Colonic mucosa (tissue), 4 donors: ENCODE data around the gene DMTF1. TPM values are rescaled to one million over a fixed set of nuclear protein-coding genes. Genes with fewer than 3 reads are reported as not detected.

Source experiments
- DNase-seq: peaks from one replicate; pipeline ENCODE4 v3.0.0-alpha.2; 2020
- H3K27ac ChIP-seq: fragments of 200-600 bp; one replicate; pipeline ENCODE4 v1.8.0; 2021
- H3K27me3 ChIP-seq: fragments of 200-600 bp; one replicate; pipeline ENCODE4 v1.8.0; 2021
- H3K36me3 ChIP-seq: fragments of 200-600 bp; one replicate; pipeline ENCODE4 v1.8.0; 2021
- H3K4me1 ChIP-seq: fragments of 200-600 bp; one replicate; pipeline ENCODE4 v1.8.0; 2021; ENCODE audit warnings: mild to moderate bottlenecking
- H3K4me3 ChIP-seq: fragments of 200-600 bp; one replicate; pipeline ENCODE4 v1.8.0; 2021
- H3K9ac ChIP-seq, 2 donors: one replicate each; pipeline ENCODE4 v1.7.0; 2013; ENCODE audit warnings: control low read depth in 2 of 2, low read depth in 2 of 2, low read length in 2 of 2
- H3K9me3 ChIP-seq: fragments of 200-600 bp; one replicate; pipeline ENCODE4 v1.8.0; 2021
- intact Hi-C: fragments of 100-400 bp; cut with DNase I; formaldehyde crosslinking; loops from one replicate; pipeline ENCODE4 v1.14.1; 2022
- total RNA-seq, 2 donors: library from RNA; stranded (reverse); fragmentation: NEBNext Ultra II Directional in 1 of 2; extraction: Animal tissue kit (Norgen Biotek cat#: 25700) in 1 of 2; gene quantifications; one replicate each; pipeline ENCODE4 v1.2.1, GENCODE V29; 2021
- TF ChIP-seq, protein P1 (sequence below): fragments of 200-600 bp; IDR thresholded peaks from one replicate; pipeline ENCODE4 v1.8.0; 2022; ENCODE audit warnings: antibody characterized with exemption, mild to moderate bottlenecking
- donor health status: healthy.
- donor health status: DM: no; HTN: no; CAD: no.
- donor health status: DM: no; HTN: no; CAD: no.

Gene DMTF1
- total RNA-seq, 2 donors from 2014 or later: 44.4 to 66.0 TPM

DNA sequence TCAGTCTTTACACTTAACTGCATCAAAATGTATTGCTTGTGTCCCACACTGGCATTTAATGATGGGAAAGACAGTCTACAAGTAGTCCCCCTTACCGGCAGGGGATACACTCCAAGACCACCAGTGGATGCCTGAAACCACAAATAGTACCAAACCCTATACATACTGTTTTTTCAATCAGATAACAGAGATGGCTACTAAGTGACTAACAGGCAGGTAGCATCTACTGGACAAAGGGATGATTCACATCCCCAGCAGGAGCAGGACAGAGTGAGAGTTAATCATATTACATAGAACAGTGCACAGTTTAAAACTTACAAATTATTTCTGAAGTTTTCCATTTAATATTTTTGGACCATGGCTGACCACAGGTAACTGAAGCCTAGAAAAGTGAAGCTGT lies 54.1 kb downstream of the DMTF1 start:
- Histone ChIP-seq H3K27me3 (no peaks in the 10 kb centered on the region), H3K9me3 (no peaks in the 10 kb centered on the region), H3K9ac (no peak overlapping the region), H3K4me3 (no peak overlapping the region), H3K27ac (no peak overlapping the region), H3K4me1 (no peaks in the 10 kb centered on the region), H3K36me3 (no peaks in the 10 kb centered on the region)
- no peak for DNase-seq
- TF ChIP-seq, protein P1, sequence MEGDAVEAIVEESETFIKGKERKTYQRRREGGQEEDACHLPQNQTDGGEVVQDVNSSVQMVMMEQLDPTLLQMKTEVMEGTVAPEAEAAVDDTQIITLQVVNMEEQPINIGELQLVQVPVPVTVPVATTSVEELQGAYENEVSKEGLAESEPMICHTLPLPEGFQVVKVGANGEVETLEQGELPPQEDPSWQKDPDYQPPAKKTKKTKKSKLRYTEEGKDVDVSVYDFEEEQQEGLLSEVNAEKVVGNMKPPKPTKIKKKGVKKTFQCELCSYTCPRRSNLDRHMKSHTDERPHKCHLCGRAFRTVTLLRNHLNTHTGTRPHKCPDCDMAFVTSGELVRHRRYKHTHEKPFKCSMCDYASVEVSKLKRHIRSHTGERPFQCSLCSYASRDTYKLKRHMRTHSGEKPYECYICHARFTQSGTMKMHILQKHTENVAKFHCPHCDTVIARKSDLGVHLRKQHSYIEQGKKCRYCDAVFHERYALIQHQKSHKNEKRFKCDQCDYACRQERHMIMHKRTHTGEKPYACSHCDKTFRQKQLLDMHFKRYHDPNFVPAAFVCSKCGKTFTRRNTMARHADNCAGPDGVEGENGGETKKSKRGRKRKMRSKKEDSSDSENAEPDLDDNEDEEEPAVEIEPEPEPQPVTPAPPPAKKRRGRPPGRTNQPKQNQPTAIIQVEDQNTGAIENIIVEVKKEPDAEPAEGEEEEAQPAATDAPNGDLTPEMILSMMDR: no peak
- intact Hi-C loops: no loop called here

DNA sequence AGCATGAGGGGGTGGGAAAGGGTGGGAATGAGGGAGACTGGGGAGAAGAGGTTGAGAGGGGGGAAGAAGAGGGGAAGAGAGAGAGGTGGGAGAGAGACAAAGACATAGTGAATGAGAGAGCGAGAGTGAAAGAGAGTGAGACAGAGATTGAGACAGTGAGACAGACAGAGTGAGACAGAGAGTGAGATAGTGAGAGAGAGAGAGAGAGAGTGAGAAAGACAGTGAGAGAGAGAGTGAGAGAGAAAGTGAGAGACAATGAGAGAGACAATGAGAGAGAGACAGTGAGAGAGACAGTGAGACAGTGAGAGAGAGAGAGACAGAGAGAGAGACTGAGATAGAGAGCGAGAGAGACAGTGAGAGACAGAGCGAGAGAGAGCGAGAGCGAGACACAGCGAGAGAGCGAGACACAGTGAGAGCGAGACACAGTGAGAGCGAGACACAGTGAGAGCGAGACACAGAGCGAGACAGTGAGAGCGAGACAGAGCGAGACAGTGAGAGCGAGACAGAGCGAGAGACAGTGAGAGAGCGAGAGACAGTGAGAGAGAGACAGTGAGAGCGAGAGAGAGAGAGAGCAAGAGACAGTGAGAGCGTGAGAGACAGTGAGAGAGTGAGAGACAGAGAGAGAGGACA lies 57.2 kb downstream of the DMTF1 start:
- Histone ChIP-seq H3K4me1 (no peaks in the 10 kb centered on the region), H3K4me3 (no peak overlapping the region), H3K36me3 (no peaks in the 10 kb centered on the region), H3K27ac (no peak overlapping the region), H3K27me3 (no peaks in the 10 kb centered on the region), H3K9ac (no peak overlapping the region), H3K9me3 (no peaks in the 10 kb centered on the region)
- intact Hi-C loops: no loop called here
- TF ChIP-seq, protein P1: no peak
- no peak for DNase-seq

DNA sequence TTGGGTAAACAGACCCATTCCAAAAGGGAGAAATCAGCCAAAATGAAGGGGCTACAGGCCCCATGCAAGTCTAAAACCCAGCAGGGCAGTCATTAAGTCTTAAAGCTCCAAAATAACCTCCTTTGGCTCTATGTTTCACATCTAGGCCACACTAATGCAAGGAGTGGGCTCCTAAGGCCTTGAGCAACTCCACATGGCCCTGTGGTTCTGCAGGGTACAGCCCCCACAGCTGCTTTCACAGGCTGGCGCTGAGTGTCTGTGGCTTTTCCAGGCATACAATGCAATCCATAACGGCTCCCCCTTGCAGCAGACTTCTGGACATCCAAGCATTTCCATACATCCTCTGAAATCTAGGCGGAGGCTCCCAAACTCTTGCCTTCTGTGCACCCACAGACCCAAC lies 58.3 kb downstream of the DMTF1 start:
- intact Hi-C loops: no loop called here
- no peaks in the 10 kb centered on the region for H3K4me1 ChIP-seq
- H3K4me3 ChIP-seq: no peak overlapping the region
- DNase-seq: no peak
- no peaks in the 10 kb centered on the region for H3K36me3 ChIP-seq
- no peaks in the 10 kb centered on the region for H3K9me3 ChIP-seq
- H3K27ac ChIP-seq: no peak overlapping the region
- no peaks in the 10 kb centered on the region for H3K27me3 ChIP-seq
- no peak overlapping the region for H3K9ac ChIP-seq
- TF ChIP-seq, protein P1: no peak

DNA sequence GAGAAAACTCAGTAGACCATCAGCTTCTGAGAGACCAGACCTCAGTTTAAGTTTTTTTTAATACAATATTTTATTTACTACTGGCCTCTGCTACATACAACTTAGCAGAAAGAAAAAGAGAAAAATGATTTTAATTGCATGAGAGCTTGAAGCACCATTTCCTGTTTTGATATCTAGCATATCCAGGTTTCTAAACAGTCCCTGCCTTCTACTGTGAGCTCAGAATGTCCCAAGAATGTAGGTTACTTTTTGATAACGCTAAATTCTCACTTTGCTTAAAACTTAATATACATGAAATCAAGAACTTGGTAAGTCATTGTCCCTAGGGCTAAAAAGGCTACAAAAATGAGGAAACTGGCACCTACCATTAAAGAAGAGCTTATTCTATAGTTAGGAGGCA lies 60.2 kb downstream of the DMTF1 start:
- no peak for DNase-seq
- Histone ChIP-seq H3K9me3 (no peaks in the 10 kb centered on the region), H3K36me3 (no peaks in the 10 kb centered on the region), H3K27me3 (no peaks in the 10 kb centered on the region), H3K9ac (no peak overlapping the region), H3K4me3 (no peak overlapping the region), H3K4me1 (no peaks in the 10 kb centered on the region), H3K27ac (no peak overlapping the region)
- intact Hi-C loops: no loop called here
- TF ChIP-seq, protein P1: no peak

DNA sequence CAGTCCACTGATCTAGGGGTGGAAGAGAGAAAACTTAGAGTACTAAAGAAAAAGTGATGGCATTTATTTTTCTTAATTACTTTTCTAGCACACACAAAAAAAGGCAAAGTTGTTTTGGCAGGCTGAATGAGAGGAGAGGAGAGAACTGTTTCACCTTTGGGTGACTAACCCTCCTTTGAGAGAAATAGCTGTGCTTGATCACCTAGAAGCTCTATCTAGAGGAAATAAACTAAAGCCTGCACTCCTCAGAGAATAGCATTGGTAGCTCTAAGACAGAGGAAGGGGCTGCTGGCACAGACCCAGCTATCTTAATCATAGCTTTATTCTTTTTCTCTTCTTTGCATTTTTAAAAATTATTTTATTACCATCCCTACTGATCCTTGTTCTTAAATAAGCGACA lies 61.0 kb downstream of the DMTF1 start:
- Histone ChIP-seq H3K9me3 (no peaks in the 10 kb centered on the region), H3K36me3 (no peaks in the 10 kb centered on the region), H3K9ac (no peak overlapping the region), H3K4me3 (no peak overlapping the region), H3K4me1 (no peaks in the 10 kb centered on the region), H3K27ac (no peak overlapping the region), H3K27me3 (no peaks in the 10 kb centered on the region)
- TF ChIP-seq, protein P1: no peak
- no peak for DNase-seq
- intact Hi-C loops: no loop called here
